Measurements from ENCODE around the gene RPS6KA2.

The RPS6KA2 gene

GRCh38 chr6:166477647-166478365 is 149.2 kb downstream of the RPS6KA2 start:
- no peak overlapping the region for H3K27ac ChIP-seq
- DNase-seq (ENCODE audit: low read depth, low spot score), result no peak

DNA sequence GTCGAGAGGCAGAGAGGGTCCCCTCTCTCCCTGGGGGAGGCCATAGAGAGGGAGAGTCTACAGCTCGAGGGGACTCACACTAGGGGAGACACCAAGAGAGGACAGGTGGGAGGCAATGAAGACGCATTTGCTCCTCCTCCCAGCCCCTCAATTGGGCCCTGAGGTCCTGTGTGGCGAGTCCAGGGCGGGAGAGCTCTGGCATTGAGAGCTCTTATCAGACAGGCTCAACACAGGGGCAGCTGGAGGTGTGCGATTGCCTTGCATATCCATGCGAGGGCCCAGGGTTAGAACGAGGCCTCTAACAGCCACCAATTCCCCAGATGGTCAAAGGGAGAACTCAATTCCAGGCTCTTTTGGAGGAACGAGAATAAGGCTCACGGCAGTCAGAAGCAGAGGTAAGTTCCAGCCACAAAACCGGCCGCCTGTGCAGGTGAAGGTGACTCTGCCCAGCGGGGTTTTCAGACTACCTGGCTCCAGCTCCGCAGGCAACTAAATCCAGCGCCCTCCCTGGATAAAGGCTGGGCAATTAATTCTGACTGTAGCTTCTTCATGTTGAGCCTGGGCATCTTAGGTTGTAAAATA is 150.3 kb downstream of the RPS6KA2 start:
- H3K27ac ChIP-seq, result no peak overlapping the region
- DNase-seq (ENCODE audit: low read depth, low spot score), result no peak

GRCh38 chr6:166476061-166476591 is 150.9 kb downstream of the RPS6KA2 start:
- DNase-seq (ENCODE audit: low read depth, low spot score), result no peak
- no peak overlapping the region for H3K27ac ChIP-seq

DNA sequence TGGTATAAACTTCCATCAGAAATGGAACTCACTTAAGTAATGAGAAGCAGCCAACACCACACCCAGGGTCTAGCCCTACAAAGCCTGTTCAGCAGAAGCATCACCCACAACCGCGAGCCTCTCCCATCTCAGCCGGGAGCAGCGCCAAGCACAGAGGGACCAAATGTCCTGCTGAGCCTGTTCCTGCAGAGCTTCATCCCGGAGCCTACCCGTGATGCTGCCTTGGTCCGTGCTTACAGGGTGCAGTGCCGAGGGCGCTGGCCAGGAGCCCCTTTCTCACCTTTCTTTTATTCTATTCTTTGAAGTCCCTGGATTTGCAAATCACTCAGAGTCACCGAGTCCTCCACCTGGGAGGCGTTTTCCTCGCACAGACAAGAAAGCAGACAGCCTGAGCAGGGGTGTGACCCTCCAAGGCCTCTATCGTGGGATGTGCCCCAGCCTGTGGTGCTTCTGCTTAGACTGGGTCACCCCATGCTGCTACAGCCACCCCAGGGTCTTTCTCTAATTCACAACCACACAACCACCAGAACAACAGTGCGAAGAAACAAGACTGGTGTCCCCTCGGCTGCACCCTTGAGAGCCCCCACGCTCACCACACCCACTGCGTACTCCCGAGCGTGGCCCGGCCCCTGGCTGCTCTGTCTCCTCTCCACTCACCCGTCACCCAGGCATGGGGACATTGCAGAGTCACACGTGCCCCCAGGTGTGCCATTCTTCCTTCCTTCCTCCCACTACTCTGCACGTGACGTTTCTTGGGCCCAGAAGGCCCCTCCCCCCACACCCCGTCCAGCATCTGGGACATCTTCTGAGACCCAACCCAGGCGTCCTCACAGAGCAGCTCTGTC is 152.1 kb downstream of the RPS6KA2 start:
- DNase-seq (ENCODE audit: low read depth, low spot score), result no peak

GRCh38 chr6:166473886-166474571 is 153.0 kb downstream of the RPS6KA2 start:
- no peak overlapping the region for H3K27ac ChIP-seq
- DNase-seq (ENCODE audit: low read depth, low spot score), result no peak

More for the DNA sequence above, 152.1 kb downstream of the RPS6KA2 start:
- no peak overlapping the region for H3K27ac ChIP-seq

DNA sequence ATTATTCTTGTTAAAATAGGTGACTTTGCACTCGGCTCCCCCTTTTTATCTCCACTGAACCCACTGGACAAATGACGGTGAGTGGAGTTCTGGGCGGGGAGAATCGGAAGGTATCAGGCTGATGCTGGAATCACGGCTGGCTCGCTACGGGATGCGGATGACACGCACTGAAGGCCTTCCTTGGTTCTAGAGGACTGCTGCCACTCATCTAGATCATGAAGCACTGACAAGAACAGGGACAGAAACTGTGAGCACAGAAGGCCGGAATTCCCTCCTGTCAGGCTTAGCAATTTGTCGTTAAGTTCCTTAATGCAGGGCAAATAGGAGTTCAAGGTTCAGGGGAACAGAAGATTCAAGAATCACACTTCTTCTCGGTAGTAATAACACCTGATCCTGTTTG is 154.4 kb downstream of the RPS6KA2 start:
- no peak for DNase-seq (ENCODE audit: low read depth, low spot score)
- H3K27ac ChIP-seq, result no peak overlapping the region

- no peak overlapping the region for H3K27ac ChIP-seq
- no peak for DNase-seq (ENCODE audit: low read depth, low spot score)
Observed at GRCh38 chr6:166471797-166472260, 155.2 kb downstream of the RPS6KA2 start.

GRCh38 chr6:166470863-166471410 is 156.1 kb downstream of the RPS6KA2 start:
- no peak for DNase-seq (ENCODE audit: low read depth, low spot score)
- no peak overlapping the region for H3K27ac ChIP-seq

- DNase-seq (ENCODE audit: low read depth, low spot score), result peak; percentile 40
- H3K27ac ChIP-seq, result no peak overlapping the region
Observed at GRCh38 chr6:166470029-166470862, 156.8 kb downstream of the RPS6KA2 start.

DNA sequence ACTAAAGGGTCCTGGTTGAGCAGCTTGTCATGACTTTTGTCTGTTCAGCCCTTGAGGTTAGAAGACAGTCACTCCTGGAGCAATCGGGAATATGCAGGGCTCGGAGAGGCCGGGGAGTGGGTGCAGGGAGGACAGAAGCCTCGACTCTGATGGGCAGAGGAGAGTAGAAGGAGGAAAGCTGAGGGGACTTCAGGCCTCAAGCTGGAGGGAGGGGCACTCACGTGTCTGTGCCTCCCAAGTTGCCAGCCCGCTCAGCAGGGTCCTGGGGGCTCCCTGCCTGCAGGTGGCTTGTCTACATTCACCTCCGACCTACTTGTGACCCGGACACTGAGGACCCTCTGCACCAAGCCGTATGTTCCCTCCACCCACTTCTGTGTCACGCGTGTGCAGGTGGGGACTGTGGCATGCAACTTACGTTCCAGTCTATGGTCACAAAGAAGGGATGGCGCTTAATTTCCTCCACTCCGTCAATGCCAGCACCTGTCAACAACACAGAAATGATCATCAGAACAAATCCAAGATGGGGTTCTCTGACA is 157.6 kb downstream of the RPS6KA2 start:
- no peak for DNase-seq (ENCODE audit: low read depth, low spot score)
- no peak overlapping the region for H3K27ac ChIP-seq

GRCh38 chr6:166467436-166468000 is 159.5 kb downstream of the RPS6KA2 start:
- no peak overlapping the region for H3K27ac ChIP-seq
- no peak for DNase-seq (ENCODE audit: low read depth, low spot score)

DNA sequence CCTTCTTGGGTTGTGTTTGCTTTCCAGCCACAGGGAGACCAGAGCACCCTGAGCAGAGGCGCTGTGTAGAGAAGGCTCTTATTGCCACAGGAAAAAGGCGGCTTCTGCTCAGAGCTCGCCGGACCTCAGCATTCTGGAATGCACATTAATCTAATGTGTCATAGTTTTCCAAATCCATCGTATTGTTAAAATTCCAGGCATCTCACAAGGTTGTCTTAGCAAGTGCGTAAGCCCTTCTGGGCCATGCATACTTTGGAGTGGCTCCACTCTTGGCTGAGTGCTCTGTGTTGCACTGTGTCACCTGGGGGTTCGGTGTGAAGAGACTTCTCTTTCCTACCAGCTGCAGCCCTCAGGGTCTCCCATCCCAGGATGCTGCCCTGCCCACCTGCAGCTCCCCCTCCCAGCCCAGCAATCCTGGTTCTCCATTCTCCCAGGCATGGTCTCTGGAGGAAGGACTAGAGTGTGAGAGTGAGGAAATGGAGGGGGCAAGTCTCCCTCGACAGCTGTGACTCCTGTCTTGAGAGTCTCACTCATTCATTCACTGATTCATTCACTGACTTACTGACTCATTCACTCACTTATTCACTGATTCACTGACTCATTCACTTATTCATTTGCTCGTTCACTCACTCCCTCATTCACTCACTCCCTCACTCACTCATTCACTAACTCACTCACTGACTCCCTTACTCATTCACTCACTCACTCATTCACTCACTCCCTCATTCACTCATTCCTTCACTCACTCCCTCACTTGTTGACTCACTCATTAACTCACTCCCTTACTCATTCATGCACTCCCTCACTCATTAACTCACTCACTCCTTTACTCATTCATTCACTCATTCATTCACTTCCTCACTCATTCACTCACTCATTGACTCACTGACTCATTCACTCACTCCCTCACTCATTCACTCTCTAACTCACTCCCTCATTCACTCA is 160.6 kb downstream of the RPS6KA2 start:
- DNase-seq (ENCODE audit: low read depth, low spot score), result peak; percentile 56
- peak overlapping the region; percentile 16 for H3K27ac ChIP-seq

DNA sequence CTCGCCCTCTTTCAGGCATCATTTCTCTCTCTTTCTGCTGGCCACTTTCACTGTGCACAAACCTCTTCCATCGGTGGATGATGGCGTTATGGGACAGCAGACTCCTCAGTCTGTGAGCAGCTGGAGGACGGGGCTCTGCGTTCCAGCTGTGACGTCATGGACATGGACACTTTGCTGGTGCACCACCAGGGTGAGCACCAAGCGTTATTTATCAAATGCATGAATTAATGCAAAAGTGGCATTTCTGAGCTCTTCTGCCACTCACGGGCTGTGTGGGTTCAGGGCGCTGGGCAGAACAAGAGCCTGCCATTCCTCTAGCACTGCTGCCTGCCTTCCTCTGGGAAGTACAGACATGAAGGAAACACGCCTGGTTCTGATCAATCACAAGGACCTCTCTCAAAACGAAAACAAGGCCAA is 161.4 kb downstream of the RPS6KA2 start:
- H3K27ac ChIP-seq, result no peak overlapping the region

DNA sequence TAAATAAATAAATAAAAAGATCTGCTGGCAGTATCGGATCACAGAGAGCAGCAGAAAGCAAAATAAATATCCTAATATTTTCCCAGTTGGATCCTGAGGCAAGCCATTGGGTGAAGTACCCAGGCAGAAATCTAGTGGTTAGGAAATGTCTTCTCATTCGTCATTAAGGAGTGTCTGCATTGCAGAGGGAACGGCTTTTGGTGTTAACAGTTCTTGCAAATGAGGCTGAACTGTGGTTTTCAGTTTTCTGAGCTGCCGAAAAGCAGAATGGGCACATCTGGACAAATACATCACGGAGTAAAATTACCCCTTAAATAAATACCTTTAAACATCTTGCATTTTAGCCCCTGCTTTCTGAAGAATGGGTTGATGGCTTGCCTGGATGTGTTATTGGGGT is 162.1 kb downstream of the RPS6KA2 start:
- no peak overlapping the region for H3K27ac ChIP-seq

More for the DNA sequence above, 161.4 kb downstream of the RPS6KA2 start:
- DNase-seq (ENCODE audit: low read depth, low spot score), result no peak

DNA sequence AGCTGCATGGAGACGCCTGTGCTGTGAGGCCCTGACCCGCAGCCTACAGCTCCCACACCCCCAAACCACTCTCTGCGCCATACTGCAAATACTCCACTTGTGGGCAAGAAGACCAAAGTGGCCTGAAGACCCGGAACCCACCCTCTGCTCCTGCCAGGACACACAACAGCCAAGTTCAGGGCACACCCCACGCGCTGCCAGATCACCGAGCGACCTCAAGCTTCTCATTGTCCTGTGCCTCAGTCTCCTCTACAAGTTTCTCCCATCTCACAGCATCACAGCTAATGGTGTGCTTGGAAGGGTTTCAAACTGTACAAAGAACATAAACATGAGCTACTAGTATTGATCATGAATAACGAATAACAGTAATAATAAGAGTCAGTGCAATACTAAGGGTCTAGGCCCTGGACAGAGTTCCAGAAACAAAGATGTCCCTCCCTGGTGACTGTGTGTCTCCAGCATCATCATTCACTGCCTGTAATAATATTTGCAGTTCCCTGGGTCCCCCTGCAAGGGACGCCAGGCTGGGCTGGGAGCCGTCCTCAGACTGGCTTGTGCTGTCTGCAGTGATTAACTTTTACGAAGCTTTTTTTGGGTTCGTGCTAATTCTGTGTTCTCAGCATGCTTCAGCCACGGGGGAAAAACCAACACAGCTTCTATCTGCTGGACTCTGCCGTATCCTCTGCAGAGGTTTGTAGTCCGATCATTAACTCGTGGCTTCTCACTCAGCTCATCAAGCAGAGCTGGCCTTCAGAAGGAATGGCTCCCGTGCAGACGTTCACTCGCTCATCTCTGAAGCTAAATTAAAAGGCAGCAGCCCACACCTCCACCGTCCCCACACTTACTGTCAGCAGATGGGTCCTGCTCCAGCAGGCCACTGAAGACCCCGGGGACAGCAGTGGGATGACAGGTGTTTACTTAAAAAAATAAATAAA is 162.7 kb downstream of the RPS6KA2 start:
- no peak overlapping the region for H3K27ac ChIP-seq
- DNase-seq (ENCODE audit: low read depth, low spot score), result no peak

More for the DNA sequence above, 162.1 kb downstream of the RPS6KA2 start:
- DNase-seq (ENCODE audit: low read depth, low spot score), result no peak

DNA sequence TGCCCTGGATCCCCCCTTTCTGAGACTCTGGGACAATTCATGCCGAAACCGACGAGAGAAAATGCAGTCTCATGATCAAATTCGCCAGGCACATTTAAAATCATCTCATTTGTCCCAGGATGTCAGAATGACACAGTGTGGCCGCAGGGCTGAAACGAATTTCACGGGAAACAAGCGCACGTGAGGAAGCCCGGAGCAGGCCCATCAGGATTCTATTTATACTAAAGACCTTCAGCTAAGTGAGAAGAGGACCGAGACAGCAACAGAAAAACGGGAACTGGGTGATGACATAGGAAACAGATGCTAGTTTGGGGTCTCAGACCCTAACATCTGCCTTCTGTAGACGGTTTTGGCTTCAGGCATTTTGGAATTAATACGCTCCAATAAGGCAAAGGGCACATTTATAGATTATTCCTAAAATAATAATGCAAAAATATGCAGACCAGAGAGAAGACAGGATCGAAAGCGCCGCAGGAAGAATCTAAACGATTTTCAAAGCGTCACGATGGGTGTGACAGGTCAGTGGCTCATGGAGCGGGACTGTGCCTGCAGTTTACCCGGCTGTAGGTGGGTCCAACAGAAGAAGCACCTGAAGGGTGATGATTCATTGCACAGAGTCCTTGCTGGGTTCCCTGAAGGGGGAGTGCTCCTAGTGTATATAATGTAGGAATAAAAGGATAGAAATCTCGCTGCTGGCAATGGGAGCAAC is 163.5 kb downstream of the RPS6KA2 start:
- no peak for DNase-seq (ENCODE audit: low read depth, low spot score)
- no peak overlapping the region for H3K27ac ChIP-seq

Data from epithelial cell of prostate (primary cell).